PC-9 (cell line): ENCODE measurements around the gene ARHGAP8. TPM values are rescaled to one million over a fixed set of nuclear protein-coding genes. Genes with fewer than 3 reads are reported as not detected.

Source experiments
- BruUV-seq: library from RNA; stranded (reverse); fragments of 400-500 nt; replicated peaks from 2 replicates; lab custom pipeline; 2021; lab: Mats Ljungman, UMichigan
- CTCF ChIA-PET: fragments of 300-600 bp; sonication (Branson Sonifier 250); formaldehyde crosslinking; loops from one replicate; lab custom pipeline; 2022; ENCODE audit warnings: antibody characterized with exemption; lab: Charles Lee
- POLR2A ChIA-PET: fragments of 300-600 bp; sonication (Branson Sonifier 250); formaldehyde crosslinking; loops from one replicate; lab custom pipeline; 2022; ENCODE audit warnings: antibody characterized with exemption; ENCODE audit not compliant: unreplicated experiment; lab: Charles Lee
- DNase-seq, 2 experiments: peaks; one replicate each; pipeline versions ENCODE4 v3.0.0 to v3.0.0-alpha.2; 2015 to 2022; ENCODE audit warnings: mixed read lengths in 1 of 2
- H2AFZ ChIP-seq: fragments of 200-600 bp; sonication (generic); 2 replicates; pipeline ENCODE4 v1.8.1; 2017; ENCODE audit warnings: antibody characterized with exemption
- H3F3A ChIP-seq: fragments of 200-600 bp; sonication (generic); 2 replicates; pipeline ENCODE4 v1.8.1; 2017; ENCODE audit warnings: antibody characterized with exemption, mild to moderate bottlenecking, low read depth; ENCODE audit not compliant: insufficient read depth
- H3K27ac ChIP-seq: fragments of 200-600 bp; sonication (generic); 2 replicates; pipeline ENCODE4 v1.6.1; 2016; ENCODE audit warnings: mixed run types
- H3K27me3 ChIP-seq: fragments of 200-600 bp; sonication (generic); 2 replicates; pipeline ENCODE4 v1.6.1; 2016; ENCODE audit warnings: low read depth, mixed run types; ENCODE audit not compliant: insufficient read depth
- H3K36me3 ChIP-seq: fragments of 200-600 bp; sonication (generic); 2 replicates; pipeline ENCODE4 v1.6.1; 2016; ENCODE audit warnings: low read depth, mixed run types
- H3K4me1 ChIP-seq: fragments of 200-600 bp; sonication (generic); replicated peaks from 2 replicates; pipeline ENCODE4 v1.6.1; 2016; ENCODE audit warnings: mixed run types; ENCODE audit not compliant: insufficient read depth
- H3K4me2 ChIP-seq: fragments of 200-600 bp; sonication (generic); 2 replicates; pipeline ENCODE4 v1.6.1; 2017; ENCODE audit warnings: mixed run types
- H3K4me3 ChIP-seq: fragments of 200-600 bp; sonication (generic); 2 replicates; pipeline ENCODE4 v1.6.1; 2016; ENCODE audit warnings: mixed run types
- H3K79me2 ChIP-seq: fragments of 200-600 bp; sonication (generic); 2 replicates; pipeline ENCODE4 v1.6.1; 2017; ENCODE audit warnings: low read depth, mixed run types
- H3K9me2 ChIP-seq: fragments of 200-600 bp; sonication (generic); 2 replicates; pipeline ENCODE4 v1.8.1; 2017; ENCODE audit warnings: mild to moderate bottlenecking; ENCODE audit not compliant: insufficient read depth
- H3K9me3 ChIP-seq: fragments of 200-600 bp; sonication (generic); 2 replicates; pipeline ENCODE4 v1.8.1; 2016; ENCODE audit warnings: low read depth; ENCODE audit not compliant: insufficient read depth
- H4K20me1 ChIP-seq: fragments of 200-600 bp; sonication (generic); 2 replicates; pipeline ENCODE4 v1.8.1; 2017; ENCODE audit not compliant: insufficient read depth
- EZH2 ChIP-seq: fragments of 200-600 bp; sonication (generic); IDR thresholded peaks from 2 replicates; pipeline ENCODE4 v1.8.0; 2017; ENCODE audit warnings: antibody characterized with exemption, low read depth
- intact Hi-C: fragments of 100-400 bp; cut with micrococcal nuclease; formaldehyde crosslinking; loops from one replicate; pipeline ENCODE4 v1.10.0; 2022; ENCODE audit not compliant: unreplicated experiment
- total RNA-seq: library from RNA; stranded (reverse); gene quantifications from 2 replicates; pipeline ENCODE4 v1.2.3, GENCODE V29; 2021
- TF ChIP-seq, protein P1 (sequence below): fragments of 200-600 bp; sonication (generic); conservative IDR thresholded peaks from 2 replicates; pipeline ENCODE4 v1.6.1; 2017; ENCODE audit warnings: mixed run types, antibody characterized with exemption, mild to moderate bottlenecking, moderate library complexity

The ARHGAP8 gene
- total RNA-seq, 1 experiment from 2014 or later = 114 TPM

GRCh38 chr22:44839061-44839460, 86.7 kb downstream of the ARHGAP8 start:
- Histone ChIP-seq H3K4me1 (no peaks in the 10 kb centered on the region), H3K9me3 (peaks cover 2% of the 10 kb centered on the region; the same call in 1 of the 2 replicates), H3K36me3 (peaks cover 14% of the 10 kb centered on the region), H3F3A (no peaks in the 10 kb centered on the region), H3K9me2 (no peaks in the 10 kb centered on the region), H4K20me1 (no peaks in the 10 kb centered on the region), H3K27me3 (no peaks in the 10 kb centered on the region), H2AFZ (no peak overlapping the region), H3K4me2 (no peak overlapping the region), H3K79me2 (no peaks in the 10 kb centered on the region), H3K4me3 (no peak overlapping the region), H3K27ac (no peak overlapping the region)
- TF ChIP-seq EZH2 = no peak
- TF ChIP-seq, protein P1, sequence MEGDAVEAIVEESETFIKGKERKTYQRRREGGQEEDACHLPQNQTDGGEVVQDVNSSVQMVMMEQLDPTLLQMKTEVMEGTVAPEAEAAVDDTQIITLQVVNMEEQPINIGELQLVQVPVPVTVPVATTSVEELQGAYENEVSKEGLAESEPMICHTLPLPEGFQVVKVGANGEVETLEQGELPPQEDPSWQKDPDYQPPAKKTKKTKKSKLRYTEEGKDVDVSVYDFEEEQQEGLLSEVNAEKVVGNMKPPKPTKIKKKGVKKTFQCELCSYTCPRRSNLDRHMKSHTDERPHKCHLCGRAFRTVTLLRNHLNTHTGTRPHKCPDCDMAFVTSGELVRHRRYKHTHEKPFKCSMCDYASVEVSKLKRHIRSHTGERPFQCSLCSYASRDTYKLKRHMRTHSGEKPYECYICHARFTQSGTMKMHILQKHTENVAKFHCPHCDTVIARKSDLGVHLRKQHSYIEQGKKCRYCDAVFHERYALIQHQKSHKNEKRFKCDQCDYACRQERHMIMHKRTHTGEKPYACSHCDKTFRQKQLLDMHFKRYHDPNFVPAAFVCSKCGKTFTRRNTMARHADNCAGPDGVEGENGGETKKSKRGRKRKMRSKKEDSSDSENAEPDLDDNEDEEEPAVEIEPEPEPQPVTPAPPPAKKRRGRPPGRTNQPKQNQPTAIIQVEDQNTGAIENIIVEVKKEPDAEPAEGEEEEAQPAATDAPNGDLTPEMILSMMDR = no peak
- no TSS peak for BruUV-seq
- no peak for DNase-seq
- CTCF ChIA-PET = no interaction called here
- POLR2A ChIA-PET = no interaction called here
- intact Hi-C loops = no loop called here

DNA sequence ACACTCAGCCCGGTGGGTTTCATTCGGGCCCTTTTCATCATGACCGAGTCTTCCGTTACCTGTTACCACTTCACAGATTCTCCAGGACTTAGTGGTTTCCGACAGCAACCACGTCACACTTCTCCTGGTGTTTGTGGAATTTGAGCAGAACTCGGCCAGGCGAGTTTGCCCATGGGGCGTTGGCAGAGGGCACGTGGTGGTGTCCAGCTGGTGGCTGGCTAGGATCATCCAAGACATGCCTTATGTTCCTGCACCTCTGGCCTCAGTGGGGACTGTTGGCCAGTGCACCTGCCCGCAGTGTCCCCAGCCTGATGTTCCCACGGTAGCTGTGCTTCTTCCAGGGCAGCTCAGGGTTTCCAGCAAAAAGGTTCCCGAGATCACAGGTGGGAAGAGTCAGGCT, 87.3 kb downstream of the ARHGAP8 start:
- TF ChIP-seq, protein P1 = no peak
- TF ChIP-seq EZH2 = no peak
- H4K20me1 ChIP-seq = no peaks in the 10 kb centered on the region
- H3K4me2 ChIP-seq = no peak overlapping the region
- no peak overlapping the region for H3K27ac ChIP-seq
- no peak for DNase-seq
- no peaks in the 10 kb centered on the region; the same call in 1 of the 2 replicates for H3K9me3 ChIP-seq
- no peaks in the 10 kb centered on the region for H3K79me2 ChIP-seq
- intact Hi-C loops = no loop called here
- CTCF ChIA-PET = no interaction called here
- no peaks in the 10 kb centered on the region for H3K4me1 ChIP-seq
- H3K27me3 ChIP-seq = no peaks in the 10 kb centered on the region
- H2AFZ ChIP-seq = no peak overlapping the region
- POLR2A ChIA-PET = no interaction called here
- BruUV-seq = no TSS peak
- H3K9me2 ChIP-seq = no peaks in the 10 kb centered on the region
- H3K36me3 ChIP-seq = peaks cover 9% of the 10 kb centered on the region
- H3F3A ChIP-seq = no peaks in the 10 kb centered on the region
- no peak overlapping the region for H3K4me3 ChIP-seq

- intact Hi-C loops = no loop called here
- Histone ChIP-seq H3K9me3 (no peaks in the 10 kb centered on the region; the same call in 1 of the 2 replicates), H3K9me2 (no peaks in the 10 kb centered on the region), H3K4me1 (no peaks in the 10 kb centered on the region), H3K27me3 (no peaks in the 10 kb centered on the region), H3K4me3 (no peak overlapping the region), H3K27ac (no peak overlapping the region), H4K20me1 (no peaks in the 10 kb centered on the region), H3F3A (no peaks in the 10 kb centered on the region), H3K79me2 (no peaks in the 10 kb centered on the region), H2AFZ (no peak overlapping the region), H3K36me3 (no peaks in the 10 kb centered on the region), H3K4me2 (no peak overlapping the region)
- DNase-seq = no peak
- ChIA-PET CTCF (no interaction called here), POLR2A (interaction anchor here (1.0 kb wide), 1 partner anchor 13 kb away, joined by 6 read pairs; no protein-coding TSS in a partner anchor)
- BruUV-seq = no TSS peak
- TF ChIP-seq, protein P1 = no peak
- TF ChIP-seq EZH2 = no peak
These were observed 88.4 kb downstream of the ARHGAP8 start for GRCh38 chr22:44840611-44841322.
